Midbrain (tissue), 1 donor: Measurements from ENCODE around the gene DLGAP1.
"Not testable (repeated sequence)": the region's sequence is repeated elsewhere in the genome, so short reads cannot be mapped to it uniquely, and the experiment has no call there.

ENCODE experiments used
- DNase-seq: peaks from one replicate; lab custom pipeline; 2025; lab: John Stamatoyannopoulos, UW

DLGAP1 gene

DNA sequence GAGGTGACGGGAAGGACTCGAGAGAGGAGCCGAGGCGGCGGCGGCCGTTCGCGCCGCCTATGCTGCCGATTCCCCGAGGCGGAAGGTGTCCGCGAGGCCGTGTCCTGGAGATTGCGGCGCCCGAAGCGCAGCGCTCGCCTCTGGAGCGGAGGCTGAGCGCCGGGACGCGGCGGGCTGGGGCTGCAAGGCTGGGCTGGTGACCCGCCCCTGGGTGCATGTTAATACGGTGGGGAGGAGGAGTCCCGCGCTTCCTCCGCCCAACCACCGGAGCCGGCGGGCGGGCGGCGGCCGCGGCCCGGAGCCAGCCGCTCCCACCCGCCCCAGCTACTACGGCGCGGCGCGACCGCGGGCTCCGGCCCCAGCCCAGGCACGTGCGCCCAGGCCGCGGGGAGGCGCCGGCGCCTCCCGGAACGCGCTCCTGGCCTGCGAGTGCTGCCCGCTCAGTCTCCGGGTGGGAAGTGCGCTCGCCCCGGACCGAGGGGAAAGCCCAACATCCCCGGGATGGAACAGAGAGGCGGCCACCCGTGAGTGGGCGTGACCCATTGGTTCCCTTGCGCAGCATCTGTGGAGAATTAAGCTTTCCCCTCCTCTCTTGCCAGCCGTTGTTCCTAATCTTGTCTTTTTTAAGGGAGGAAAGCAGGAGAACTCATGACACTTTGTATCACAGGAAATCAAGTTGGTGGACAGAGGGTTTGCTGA, at the start of gene DLGAP1:
Gene DLGAP1, minus strand, starts transcription at position 195 of the 699 bp plus-strand sequence.
- peak; percentile 51 for DNase-seq

DNA sequence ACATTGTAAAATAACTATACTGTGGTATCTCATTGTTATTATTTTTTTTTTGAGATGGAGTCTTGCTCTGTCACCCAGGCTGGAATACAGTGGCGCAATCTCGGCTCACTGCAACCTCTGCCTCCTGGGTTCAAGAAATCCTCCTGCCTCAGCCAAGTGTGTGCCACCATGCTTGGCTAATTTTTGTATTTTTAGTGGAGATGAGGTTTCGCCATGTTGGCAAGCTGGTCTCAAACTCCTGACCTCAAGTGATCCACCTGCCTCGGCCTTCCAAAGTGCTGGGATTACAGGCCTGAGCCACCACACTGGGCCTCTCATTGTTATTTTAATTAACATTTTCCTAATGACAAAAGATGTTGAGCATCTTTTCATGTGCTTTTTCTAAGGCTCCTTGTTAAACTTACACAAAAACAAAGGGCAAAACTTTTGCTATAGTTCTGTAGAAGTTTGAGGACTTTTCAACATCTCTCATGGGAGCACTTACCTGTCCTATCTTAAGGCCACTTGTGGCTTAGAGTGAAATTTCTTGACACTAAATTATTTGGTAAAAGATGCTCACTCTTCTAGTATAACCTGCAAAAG, 39.7 kb upstream of the DLGAP1 start:
- not testable (repeated sequence) for DNase-seq

DNA sequence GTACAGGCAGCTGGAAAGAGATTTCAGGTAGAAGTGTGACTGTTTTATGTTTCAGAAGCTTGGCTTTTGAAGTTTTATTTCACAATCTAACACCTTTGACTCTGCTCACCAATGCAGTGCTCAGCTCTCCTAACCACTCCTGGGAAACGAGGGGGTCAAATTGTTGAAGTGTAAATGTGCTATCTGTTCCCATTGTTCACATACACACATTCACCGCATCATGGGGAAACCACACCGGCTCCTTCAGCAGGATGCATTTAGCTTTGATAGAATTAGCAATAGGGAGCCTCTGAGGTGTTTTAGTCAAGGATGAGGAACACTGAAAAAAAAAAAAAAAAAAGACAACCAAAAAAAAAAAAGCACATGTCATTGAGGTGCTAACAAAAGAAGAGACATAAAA, 13.4 kb upstream of the DLGAP1 start:
- DNase-seq: no peak

DNA sequence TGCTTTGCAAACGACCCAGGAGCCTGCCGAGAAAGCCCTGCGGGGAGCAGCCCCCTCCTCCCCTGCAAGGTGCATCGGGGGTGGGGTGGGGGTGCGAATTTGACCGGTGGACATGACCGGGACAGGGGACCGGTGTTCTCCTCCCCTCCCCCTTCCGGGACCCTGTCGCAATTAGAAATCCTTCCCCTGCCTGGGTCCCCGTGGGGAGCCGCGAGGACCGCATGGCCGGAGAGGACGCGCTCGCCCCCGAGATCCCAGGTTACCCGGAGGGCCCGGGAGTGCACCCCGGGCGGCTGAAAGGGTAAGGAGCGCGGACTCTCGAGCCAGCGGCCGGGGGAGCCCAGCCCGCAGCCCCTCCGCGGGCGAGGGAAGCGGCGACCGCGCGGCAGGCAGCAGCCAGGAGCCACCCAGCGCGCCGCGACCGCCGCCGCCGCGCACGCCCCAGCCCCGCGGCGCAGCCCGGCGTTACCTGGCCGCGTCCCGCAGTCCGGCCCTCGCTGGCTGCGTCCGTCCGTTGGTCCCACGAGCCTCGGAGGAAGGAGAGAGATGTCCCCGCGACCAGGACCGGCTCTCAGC, 482 bp downstream of the DLGAP1 start:
- DNase-seq: no peak

DNA sequence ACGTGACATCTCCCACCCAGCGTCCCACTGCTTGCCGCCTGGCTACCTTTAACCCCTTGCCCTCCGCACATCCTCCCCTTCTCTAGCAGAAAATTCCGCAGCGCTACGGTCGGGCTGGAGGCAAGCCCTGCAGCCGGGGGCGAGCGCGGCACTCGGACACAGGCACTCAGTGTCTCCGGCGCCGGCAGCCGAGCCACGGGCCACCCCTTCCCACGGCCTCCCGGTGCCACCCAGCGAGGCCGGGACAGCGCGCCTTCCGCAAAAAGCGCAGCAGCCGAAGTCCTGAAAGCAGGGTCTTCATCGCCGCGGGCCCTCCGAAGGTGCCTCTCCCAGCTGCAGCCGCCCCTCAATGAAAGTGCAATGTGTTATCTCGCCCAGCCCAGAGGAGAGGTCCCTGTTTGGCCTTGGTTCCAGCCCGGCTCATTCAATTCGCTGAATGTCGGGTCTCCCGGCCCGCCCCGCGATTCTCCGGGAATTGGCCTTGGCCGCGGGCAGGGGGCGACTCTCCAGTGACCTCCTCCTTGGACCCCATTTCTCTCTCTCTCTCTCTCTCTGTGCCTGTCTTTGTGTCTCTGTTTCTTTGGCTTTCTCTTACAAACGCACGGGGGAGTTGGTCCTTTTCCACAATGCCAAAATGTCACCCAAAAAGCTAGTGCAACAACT, 1.1 kb downstream of the DLGAP1 start:
- no peak for DNase-seq

DNA sequence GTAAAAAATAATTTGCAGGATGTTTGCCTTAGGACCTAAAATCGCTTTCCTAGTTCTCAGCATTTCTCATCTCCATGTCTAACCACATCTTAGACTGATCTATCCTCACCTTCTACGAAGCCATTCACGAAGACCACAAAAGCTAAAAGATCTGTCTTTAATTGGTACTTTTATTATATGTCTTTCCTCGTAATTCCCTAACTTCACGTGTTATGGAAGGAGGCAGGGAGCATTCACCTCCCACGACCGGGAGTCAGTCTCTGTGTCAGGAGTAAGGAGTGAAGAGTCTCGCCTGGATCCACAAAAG, 1.6 kb downstream of the DLGAP1 start:
- DNase-seq: no peak

DNA sequence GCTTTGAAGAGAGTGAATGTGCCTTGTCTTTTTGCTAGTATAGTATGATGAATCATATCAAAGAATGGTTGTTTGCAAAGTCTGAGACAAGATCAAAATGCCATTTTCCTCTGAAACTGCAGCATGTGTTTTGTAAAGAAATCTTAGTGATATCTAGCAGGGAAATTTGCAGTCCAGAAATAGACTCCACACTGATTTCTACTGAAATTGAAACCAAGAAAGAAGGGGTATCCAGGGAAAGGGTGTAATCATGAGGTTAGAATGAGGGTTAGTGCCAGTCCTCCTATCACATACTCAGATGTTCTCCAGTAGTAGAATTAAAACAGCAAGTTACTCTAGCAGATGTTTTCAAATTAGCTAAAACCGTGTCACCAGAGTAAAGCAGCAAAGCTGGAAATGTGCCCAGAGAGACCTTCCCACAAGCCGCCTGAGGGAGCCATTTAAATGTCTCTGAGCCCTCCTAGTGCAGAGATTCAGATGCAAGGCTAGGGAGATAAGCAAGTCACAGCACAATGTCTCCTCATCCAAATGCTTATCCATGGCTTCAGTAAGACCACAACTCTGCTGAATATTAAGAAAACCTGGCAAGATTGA, 4.9 kb downstream of the DLGAP1 start:
- peak; percentile 37 for DNase-seq

DNA sequence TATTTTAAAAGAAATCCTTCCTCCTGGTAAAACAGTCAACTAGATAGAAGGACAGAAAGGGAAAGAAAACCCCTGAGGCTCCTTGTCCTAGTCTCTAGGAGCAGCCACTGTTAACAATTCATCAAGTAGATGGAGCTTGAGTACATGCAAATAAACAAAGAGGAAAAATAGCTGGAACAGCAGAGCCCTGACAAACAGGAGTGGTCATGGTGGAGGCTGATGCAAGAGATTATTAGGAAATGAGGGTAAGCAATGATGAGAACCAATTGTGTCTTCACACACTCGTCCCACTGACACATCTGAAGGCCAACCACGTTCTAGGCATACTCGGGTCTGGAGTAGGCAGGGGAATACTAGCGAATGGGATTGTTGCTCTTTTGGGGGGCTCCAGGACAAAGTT, 9.2 kb downstream of the DLGAP1 start:
- no peak for DNase-seq

DNA sequence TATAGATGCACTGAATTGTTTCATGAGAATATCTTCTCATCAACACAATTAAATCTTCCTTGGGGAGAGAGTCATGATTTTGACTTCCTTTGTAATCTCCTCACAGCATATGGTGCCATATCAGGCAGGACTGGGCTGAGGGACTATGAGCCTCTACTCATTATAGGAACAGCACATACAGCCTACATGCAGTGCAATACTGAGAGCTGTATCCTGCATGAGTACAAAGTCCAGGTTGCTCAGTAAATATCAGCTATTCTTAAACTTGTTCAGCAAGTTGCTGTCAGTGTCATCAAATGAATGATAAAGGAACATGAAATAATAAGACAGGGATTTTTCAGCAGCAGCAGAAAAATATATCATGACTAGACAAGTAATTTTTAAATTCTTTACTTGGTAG, 10.8 kb downstream of the DLGAP1 start:
- no peak for DNase-seq

DNA sequence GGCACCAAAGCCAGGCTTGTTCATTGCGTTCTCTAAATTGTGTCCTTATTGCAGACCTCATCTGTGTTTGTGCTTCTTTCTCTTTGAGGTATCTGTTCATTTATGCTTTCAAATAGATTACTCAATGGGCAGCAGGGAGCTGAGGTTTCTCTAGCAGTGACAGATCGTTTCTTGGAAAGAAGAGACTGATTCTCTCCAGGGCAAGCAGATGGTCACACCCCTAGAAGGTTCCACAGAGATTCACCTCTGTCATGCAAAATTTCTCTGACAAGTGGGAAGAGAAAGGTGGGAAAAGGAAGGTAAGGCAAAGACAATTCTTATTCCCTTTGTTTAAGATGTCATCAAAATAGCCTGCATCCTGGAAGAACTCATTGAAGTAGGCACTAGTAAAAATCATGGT, 14.0 kb downstream of the DLGAP1 start:
- no peak for DNase-seq

DNA sequence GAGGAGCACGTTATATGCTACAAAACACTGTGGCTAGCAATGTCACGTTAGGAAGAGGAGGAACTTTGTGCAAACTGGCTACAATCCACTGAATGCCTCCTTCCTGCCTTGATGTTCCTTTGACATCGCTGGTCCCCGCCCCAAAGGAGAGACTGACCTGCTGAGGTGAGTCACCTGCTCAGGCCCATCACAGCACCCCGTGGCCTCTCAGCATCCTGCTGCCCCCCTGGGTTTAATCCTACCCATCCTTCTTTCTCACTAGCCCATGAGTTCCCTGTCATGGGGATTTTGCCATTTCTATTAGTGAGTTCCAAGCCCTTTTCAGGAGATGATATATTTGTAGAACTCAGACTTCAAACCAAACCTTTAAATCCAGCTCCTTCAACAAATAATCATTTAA, 16.2 kb downstream of the DLGAP1 start:
- DNase-seq: no peak

DNA sequence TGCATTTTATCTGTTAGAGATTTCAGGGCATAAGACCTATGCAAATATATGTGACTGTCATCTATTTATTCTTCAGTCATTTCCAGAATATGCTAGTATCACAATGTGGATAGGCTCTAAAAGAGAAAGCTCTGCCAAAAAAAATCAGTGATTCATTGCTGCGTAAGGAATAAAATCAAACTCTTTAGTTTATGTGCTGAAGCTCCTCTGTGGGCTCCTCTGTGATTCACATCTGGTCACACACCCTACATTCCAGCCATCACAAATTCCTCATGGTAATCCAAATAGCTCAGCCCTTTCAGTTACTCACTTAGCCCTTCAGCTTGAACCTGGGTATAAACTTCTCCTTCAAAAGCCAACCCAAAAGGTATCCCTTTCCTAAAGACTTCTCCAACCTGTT, 21.4 kb downstream of the DLGAP1 start:
- DNase-seq: no peak

DNA sequence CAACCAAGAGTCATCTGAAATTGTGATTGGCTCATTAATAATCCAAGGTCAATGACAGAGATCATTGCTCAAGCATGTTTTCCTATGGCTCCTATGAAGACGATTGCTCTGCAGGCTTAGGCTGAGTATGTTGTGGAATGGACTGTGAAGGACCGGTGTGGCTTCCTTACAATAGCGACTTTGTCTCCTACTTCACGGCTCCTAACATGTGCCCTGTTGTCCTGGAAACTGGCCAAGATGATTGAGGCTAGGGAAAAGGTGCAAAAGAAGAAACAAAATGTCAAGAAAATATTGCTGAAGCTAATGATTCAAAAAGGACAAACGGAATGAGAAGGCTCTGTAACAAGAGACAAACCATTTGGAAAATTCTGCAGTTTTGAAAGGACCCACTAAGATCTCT, 24.3 kb downstream of the DLGAP1 start:
- no peak for DNase-seq

DNA sequence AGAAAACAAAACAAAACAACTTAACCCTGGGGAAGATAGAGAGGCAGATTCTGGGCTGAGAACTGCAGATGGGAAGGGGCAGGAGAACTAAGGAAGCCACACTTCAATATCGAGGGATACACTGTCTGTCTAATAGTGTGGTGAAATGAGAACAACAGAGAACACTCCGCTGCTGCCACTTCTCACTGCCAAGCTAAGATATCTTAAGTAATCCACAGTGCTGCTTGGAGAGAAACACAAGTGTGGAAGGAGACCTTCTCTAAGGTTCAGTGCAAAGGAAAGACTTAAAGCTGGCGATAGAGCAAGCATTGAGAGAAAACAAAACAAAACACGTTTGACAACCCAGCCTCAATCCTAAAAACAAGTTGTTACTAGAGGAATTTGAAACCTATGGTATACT, 37.4 kb downstream of the DLGAP1 start:
- DNase-seq: no peak

DNA sequence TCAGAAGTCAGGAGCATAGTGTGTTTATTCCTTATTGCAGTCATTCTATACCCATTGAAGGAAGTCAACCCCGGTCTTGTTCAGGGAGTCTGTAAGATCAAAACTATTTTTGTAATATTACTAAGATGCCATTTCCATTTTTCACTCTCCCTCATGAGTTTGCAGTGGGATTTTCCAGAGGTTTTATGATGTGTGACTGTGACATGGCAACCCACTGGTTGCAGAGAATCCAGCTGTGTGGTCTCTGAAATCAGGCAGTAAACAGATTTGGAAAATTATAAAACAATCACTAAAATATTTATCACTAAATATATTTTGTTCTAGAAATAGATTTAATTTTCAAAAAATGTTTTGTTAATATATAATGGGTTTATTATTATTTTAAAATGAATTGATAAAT, 38.1 kb downstream of the DLGAP1 start:
- no peak for DNase-seq

DNA sequence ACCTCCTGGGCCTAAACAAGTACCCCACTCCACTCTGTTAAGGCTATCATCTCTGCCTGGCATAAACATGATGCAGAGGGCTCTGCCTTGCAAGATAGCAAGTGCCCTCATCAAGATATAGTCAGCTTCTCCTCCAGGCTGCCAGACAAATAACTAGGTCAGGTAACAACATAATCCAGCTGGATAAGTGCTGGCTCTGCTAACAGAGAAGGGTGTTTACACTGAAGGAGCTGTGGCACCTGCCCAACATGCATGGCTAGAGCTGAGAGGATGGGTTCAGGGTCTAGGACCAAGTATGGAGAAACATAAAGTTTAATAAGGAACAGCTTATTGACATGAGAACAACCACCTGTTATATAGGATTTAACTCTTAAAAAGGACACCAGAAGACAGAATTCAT, 42.8 kb downstream of the DLGAP1 start:
- DNase-seq: no peak

DNA sequence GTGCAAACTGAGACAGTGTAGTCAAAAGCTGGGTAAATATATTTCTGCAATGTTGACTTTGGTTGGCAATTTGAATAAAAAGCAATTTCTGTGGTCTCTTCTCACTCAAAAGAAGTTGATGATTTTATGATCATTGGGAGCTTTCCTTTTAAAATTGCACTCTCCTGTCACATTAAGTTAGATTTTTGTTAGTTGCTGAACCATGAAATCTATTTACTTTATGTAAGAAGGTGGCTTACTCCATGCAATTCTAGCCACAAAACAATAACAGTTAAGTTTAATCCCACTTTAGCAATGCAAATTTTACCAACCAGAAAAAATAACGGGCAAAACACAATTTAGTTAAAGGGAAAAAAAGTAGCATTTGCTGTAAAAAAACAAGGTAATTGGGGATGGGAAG, 48.3 kb downstream of the DLGAP1 start:
- DNase-seq: no peak

DNA sequence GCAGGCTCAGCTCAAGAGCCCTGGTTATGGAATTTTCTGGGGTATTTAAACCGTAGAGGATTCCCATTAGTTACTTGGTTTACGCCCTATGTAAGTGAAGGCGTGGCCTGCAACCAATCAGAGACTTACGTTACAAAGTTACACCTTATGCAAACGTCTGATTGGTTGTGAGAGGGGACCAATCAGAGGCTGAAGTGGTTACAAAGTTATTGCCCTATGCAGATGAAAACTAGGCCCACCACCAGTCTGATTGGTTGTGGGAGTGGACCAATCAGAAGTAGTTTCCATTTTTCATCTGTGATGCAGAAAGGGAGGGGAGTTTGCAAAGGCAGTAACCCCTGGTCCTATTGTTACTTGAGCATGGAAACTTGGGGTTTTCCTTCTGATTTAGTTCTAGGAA, 49.1 kb downstream of the DLGAP1 start:
- DNase-seq: no peak

DNA sequence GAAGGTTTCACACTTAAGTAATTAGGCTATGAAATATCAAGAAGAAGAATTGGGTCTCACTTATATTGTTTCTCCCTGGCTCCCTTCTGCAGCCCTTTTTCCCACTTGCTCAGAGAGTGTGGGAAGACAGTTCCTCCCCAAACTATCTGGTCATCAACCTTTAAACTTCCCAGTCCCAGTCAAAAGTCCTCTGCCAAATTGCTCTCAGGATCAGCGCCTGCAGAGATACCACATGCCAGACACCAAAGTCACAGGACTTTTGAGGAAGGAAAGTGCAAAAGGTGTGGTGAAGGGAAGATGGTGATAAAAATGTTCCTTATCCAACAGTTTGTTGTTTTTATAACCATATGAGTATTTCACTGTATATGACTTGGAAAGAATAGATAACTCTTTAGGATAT, 51.3 kb downstream of the DLGAP1 start:
- no peak for DNase-seq

DNA sequence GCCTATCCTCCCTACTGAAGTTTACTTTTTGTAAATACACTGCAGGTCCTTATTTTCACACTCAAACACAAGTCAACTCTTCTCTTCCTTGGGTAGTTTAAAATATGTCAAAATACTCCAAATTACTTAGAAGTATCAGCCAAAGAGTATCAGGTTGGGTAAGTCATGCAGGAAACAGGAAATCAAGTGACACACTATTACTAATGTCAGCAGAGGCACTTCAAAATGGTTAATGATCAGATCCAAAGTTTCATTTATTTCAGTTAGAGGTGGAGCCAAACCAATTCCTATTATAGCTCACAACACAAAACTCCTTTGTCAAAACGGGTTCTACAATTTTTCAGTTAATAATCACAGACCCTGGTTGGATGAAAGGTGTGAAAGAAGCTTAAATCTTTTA, 54.2 kb downstream of the DLGAP1 start:
- no peak for DNase-seq

DNA sequence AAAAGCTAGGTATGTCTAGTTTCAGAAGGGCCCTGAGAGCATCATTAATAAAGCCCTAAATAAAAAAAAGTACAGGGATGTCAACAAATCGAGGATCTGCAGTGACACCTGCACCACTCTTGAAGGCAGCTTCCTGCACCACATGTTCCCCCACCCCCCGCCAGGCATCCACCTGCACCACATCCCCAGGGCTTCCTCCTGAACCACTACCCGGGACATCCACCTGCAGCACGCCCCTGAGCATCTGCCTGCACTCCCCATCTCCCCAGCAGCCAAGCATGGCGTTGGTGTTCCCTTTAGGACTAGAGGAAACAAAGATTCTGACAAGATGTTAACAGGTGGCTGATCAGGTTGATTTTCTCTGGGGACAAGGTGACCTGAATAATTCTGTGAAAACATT, 55.2 kb downstream of the DLGAP1 start:
- DNase-seq: no peak

DNA sequence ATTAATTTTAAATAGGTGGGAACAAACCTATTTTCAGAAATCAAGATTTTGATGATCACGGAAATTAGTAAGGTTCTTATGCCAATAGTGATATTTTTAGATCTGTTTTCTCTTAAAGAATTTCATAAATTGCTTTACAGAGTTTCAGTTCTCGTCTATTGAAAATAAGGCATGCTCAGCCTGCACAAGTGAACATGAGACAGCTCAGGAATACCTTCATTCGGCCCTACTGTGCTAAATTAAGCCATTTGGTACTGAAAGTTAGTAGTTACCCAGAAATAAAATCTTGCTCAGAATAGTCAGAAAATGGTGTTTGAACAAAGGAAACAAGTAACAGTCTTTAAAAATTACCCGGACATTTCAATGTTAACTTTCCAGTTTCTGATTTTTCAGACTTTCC, 60.4 kb downstream of the DLGAP1 start:
- DNase-seq: peak; percentile 2

DNA sequence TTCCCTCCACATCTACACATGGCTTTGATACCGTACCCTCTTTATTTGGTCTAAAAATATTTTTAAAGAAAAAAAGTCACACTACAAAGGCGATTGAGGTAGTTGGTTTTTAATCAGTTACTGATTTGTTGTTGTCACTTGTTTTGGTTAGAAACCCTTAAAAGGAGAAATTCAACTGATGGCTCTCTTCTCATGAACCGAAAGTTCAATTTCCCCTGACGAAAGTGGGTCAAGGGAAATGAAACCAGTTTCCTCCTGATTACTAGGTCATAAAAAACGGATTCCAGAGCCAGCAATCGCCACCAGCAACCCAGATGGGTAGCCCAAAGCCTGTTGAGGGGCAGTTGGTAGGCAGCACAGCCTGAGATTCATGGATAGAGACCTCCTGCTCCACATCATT, 63.2 kb downstream of the DLGAP1 start:
- no peak for DNase-seq
